ENCODE data around the gene MARF1.
"Not testable (repeated sequence)": the region's sequence is repeated elsewhere in the genome, so short reads cannot be mapped to it uniquely, and the experiment has no call there.

MARF1 gene

DNA sequence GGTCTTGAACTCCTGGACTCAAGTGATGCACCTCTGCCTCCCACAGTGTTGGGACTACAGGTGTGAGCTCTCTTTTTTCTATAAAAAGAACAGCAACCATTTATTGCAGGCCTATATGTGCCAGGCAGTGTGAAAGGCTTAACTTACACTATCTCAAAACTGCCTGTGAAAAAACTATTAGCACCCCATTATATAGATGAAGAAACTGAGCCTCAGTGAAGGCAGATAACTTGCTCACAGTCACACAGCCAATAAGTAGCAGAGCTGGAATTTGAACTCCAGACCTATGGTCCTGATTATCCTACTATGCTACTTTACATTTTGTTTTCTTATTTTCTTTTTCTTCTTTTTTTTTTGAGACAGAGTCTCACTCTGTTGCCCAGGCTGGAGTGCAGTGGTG is 22.2 kb upstream of the MARF1 start:
- no peaks in the 10 kb centered on the region for H3K27me3 ChIP-seq (ENCODE audit: insufficient read depth, insufficient read length)
- H3K4me1 ChIP-seq (ENCODE audit: insufficient read depth, insufficient read length): peaks cover 2% of the 10 kb centered on the region
- no peaks in the 10 kb centered on the region for H3K9me3 ChIP-seq (ENCODE audit: insufficient read depth, low read length)
- no peak overlapping the region for H3K9ac ChIP-seq (ENCODE audit: insufficient read length, low read depth)
- no peak overlapping the region for H3K4me3 ChIP-seq (ENCODE audit: insufficient read length, low read depth)
- H3K36me3 ChIP-seq (ENCODE audit: insufficient read depth, insufficient read length, low read length): peaks cover 63% of the 10 kb centered on the region
- TF ChIP-seq ZNF274 (IDR thresholded peaks at IDR 0.05; ENCODE audit: low read depth, low read length) (no peak), SUZ12 (IDR thresholded peaks at IDR 0.05; ENCODE audit: extremely low read depth, insufficient read depth, insufficient read length) (no peak)
- DNase-seq (ENCODE audit: low read depth, low spot score): no peak

DNA sequence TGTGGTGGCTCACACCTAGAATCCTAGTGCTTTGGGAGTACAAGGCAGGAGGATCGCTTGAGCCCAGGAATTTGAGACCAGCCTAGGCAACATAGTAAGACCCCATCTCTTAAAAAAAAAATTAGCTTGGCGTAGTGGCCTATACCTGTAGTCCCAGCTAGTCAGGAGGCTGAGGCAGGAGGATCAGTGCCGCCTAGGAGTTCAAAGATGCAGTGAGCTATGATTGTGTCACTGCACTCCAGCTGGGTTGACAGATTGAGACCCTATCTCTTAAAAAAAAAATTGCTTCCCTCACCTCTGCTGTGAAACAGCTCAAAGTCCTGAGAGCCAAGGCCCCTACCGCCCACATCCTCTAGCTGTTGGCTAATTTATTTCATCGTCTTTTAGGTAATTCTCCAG is 17.2 kb upstream of the MARF1 start:
- H3K4me1 ChIP-seq (ENCODE audit: insufficient read depth, insufficient read length): peaks cover 2% of the 10 kb centered on the region
- DNase-seq (ENCODE audit: low read depth, low spot score): no peak
- TF ChIP-seq ZNF274 (IDR thresholded peaks at IDR 0.05; ENCODE audit: low read depth, low read length) (no peak), YY1 (IDR thresholded peaks at IDR 0.05; ENCODE audit: insufficient read depth, insufficient read length) (no peak), SUZ12 (IDR thresholded peaks at IDR 0.05; ENCODE audit: extremely low read depth, insufficient read depth, insufficient read length) (no peak)
- H3K27me3 ChIP-seq (ENCODE audit: insufficient read depth, insufficient read length): no peaks in the 10 kb centered on the region
- no peaks in the 10 kb centered on the region for H3K9me3 ChIP-seq (ENCODE audit: insufficient read depth, low read length)
- peaks cover 25% of the 10 kb centered on the region for H3K36me3 ChIP-seq (ENCODE audit: insufficient read depth, insufficient read length, low read length)
- H3K9ac ChIP-seq (ENCODE audit: insufficient read length, low read depth): no peak overlapping the region
- H3K4me3 ChIP-seq (ENCODE audit: insufficient read length, low read depth): no peak overlapping the region

DNA sequence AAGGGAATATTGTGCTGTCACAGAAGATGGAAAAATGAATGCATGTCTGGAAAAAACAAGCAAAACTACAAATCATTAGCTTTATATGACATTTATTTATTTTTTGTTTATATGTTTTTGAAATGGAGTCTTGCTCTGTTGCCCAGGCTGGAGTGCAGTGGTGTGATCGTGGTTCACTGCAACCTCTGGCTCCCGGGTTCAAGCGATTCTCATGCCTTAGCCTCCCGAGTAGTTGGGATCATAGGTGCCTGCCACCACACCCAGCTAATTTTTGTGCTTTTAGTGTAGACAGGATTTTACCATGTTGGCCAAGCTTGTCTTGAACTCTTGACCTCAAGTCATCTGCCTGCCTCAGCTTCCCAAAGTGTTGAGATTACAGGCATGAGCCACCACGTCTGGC is 15.6 kb upstream of the MARF1 start:
- TF ChIP-seq ZNF274 (IDR thresholded peaks at IDR 0.05; ENCODE audit: low read depth, low read length): no peak
- TF ChIP-seq SUZ12 (IDR thresholded peaks at IDR 0.05; ENCODE audit: extremely low read depth, insufficient read depth, insufficient read length): no peak
- Histone ChIP-seq H3K36me3 (ENCODE audit: insufficient read depth, insufficient read length, low read length) (peaks cover 23% of the 10 kb centered on the region), H3K4me1 (ENCODE audit: insufficient read depth, insufficient read length) (peaks cover 2% of the 10 kb centered on the region), H3K27me3 (ENCODE audit: insufficient read depth, insufficient read length) (no peaks in the 10 kb centered on the region), H3K9ac (ENCODE audit: insufficient read length, low read depth) (no peak overlapping the region), H3K4me3 (ENCODE audit: insufficient read length, low read depth) (no peak overlapping the region), H3K9me3 (ENCODE audit: insufficient read depth, low read length) (no peaks in the 10 kb centered on the region)
- DNase-seq (ENCODE audit: low read depth, low spot score): no peak

DNA sequence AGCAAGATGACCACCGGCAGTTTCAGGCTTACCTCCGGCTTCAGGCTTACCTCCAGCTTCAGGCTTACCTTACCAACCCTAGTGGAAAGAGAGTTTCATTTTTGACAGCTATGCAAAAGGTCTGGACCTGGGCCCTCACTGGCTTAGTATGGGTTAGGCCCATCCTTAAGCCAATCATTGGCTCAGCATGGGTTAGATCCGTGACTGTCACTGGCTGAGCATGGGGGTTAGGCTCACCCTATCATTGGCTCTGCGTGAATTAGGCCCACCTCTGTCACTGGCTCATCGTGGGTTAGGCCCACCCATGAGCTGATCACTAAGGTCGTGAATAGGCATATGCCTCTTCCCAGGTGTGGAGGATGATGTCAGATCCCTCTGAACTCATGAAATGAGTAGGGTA is 15.2 kb upstream of the MARF1 start:
- peaks cover 22% of the 10 kb centered on the region for H3K36me3 ChIP-seq (ENCODE audit: insufficient read depth, insufficient read length, low read length)
- H3K27me3 ChIP-seq (ENCODE audit: insufficient read depth, insufficient read length): no peaks in the 10 kb centered on the region
- H3K9me3 ChIP-seq (ENCODE audit: insufficient read depth, low read length): no peaks in the 10 kb centered on the region
- H3K4me3 ChIP-seq (ENCODE audit: insufficient read length, low read depth): no peak overlapping the region
- TF ChIP-seq YY1 (IDR thresholded peaks at IDR 0.05; ENCODE audit: insufficient read depth, insufficient read length): no peak
- TF ChIP-seq SUZ12 (IDR thresholded peaks at IDR 0.05; ENCODE audit: extremely low read depth, insufficient read depth, insufficient read length): no peak
- TF ChIP-seq ZNF274 (IDR thresholded peaks at IDR 0.05; ENCODE audit: low read depth, low read length): no peak
- H3K9ac ChIP-seq (ENCODE audit: insufficient read length, low read depth): no peak overlapping the region
- peaks cover 2% of the 10 kb centered on the region for H3K4me1 ChIP-seq (ENCODE audit: insufficient read depth, insufficient read length)
- DNase-seq (ENCODE audit: low read depth, low spot score): no peak

- DNase-seq (ENCODE audit: low read depth, low spot score); H3K9ac ChIP-seq (ENCODE audit: insufficient read length, low read depth); H3K9me3 ChIP-seq (ENCODE audit: insufficient read depth, low read length); H3K4me3 ChIP-seq (ENCODE audit: insufficient read length, low read depth); H3K27me3 ChIP-seq (ENCODE audit: insufficient read depth, insufficient read length); H3K4me1 ChIP-seq (ENCODE audit: insufficient read depth, insufficient read length): not testable (repeated sequence)
- H3K36me3 ChIP-seq (ENCODE audit: insufficient read depth, insufficient read length, low read length): peaks cover 13% of the 10 kb centered on the region
These were observed 12.6 kb upstream of the MARF1 start for GRCh38 chr16:15655561-15655960.

- Histone ChIP-seq H3K4me1 (ENCODE audit: insufficient read depth, insufficient read length) (no peaks in the 10 kb centered on the region), H3K9me3 (ENCODE audit: insufficient read depth, low read length) (no peaks in the 10 kb centered on the region), H3K4me3 (ENCODE audit: insufficient read length, low read depth) (no peak overlapping the region), H3K36me3 (ENCODE audit: insufficient read depth, insufficient read length, low read length) (peaks cover 13% of the 10 kb centered on the region), H3K27me3 (ENCODE audit: insufficient read depth, insufficient read length) (no peaks in the 10 kb centered on the region), H3K9ac (ENCODE audit: insufficient read length, low read depth) (no peak overlapping the region)
- TF ChIP-seq SUZ12 (IDR thresholded peaks at IDR 0.05; ENCODE audit: extremely low read depth, insufficient read depth, insufficient read length) (no peak), YY1 (IDR thresholded peaks at IDR 0.05; ENCODE audit: insufficient read depth, insufficient read length) (no peak), ZNF274 (IDR thresholded peaks at IDR 0.05; ENCODE audit: low read depth, low read length) (no peak)
- no peak for DNase-seq (ENCODE audit: low read depth, low spot score)
These were observed 11.6 kb upstream of the MARF1 start for GRCh38 chr16:15654591-15654990.

DNA sequence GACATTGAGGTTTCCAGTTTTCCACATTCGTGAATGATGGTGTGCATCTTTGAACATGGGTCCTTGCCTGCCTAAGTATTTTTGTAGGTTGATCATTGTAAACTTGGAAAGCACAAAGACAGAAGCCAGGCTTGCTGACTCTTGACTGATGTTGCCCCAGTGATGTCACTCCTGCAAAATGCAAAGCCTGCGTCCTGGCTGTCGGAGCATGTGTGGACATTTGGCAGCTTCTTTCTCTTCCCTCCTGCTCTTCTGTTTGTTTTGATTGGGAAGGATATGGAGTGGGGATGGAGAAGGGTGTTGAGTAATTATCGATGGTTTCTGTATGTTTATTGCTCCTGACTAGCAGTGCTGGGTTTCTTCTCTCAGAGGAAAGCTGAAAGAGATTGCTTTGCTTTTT is 10.3 kb upstream of the MARF1 start:
- no peak overlapping the region for H3K9ac ChIP-seq (ENCODE audit: insufficient read length, low read depth)
- H3K36me3 ChIP-seq (ENCODE audit: insufficient read depth, insufficient read length, low read length): peaks cover 13% of the 10 kb centered on the region
- H3K4me1 ChIP-seq (ENCODE audit: insufficient read depth, insufficient read length): no peaks in the 10 kb centered on the region
- DNase-seq (ENCODE audit: low read depth, low spot score): no peak
- H3K9me3 ChIP-seq (ENCODE audit: insufficient read depth, low read length): no peaks in the 10 kb centered on the region
- TF ChIP-seq ZNF274 (IDR thresholded peaks at IDR 0.05; ENCODE audit: low read depth, low read length): no peak
- no peak for TF ChIP-seq SUZ12 (IDR thresholded peaks at IDR 0.05; ENCODE audit: extremely low read depth, insufficient read depth, insufficient read length)
- no peak for TF ChIP-seq YY1 (IDR thresholded peaks at IDR 0.05; ENCODE audit: insufficient read depth, insufficient read length)
- no peaks in the 10 kb centered on the region for H3K27me3 ChIP-seq (ENCODE audit: insufficient read depth, insufficient read length)
- no peak overlapping the region for H3K4me3 ChIP-seq (ENCODE audit: insufficient read length, low read depth)

DNA sequence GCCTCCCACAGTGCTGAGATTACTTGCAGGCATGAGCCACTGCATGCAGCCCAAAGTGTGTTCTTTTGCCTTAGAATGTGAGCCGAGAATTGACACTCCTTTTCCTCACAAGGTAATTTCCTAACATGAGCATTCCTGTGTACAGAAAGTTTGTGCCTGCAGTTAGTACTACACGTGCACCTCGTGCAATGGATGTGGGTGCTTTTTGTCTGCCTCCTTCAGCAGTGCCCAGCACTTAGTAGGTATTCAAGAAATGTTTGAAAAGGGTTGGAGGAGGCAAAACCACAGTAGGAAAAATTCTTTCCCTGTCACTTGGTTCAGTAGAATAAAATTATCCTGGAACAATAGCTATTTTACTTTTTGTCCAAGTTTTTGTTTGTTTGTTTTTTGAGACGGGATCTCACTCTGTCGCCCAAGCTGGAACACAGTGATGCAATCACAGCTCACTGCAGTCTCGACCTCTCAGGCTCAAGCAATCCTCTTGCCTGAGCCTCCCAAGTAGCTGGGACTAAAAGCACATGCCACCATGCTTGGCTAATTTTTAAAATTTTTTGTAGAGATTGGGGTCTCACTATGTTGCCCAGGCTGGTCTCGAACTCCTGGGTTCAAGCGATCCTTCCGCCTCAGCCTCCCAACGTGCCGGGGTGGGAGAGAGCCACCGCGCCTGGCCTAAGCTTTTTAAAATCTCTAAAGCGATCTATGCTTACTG is 9.5 kb upstream of the MARF1 start:
- Histone ChIP-seq H3K9ac (ENCODE audit: insufficient read length, low read depth) (no peak overlapping the region), H3K9me3 (ENCODE audit: insufficient read depth, low read length) (no peaks in the 10 kb centered on the region), H3K4me1 (ENCODE audit: insufficient read depth, insufficient read length) (no peaks in the 10 kb centered on the region), H3K36me3 (ENCODE audit: insufficient read depth, insufficient read length, low read length) (peaks cover 13% of the 10 kb centered on the region), H3K4me3 (ENCODE audit: insufficient read length, low read depth) (no peak overlapping the region), H3K27me3 (ENCODE audit: insufficient read depth, insufficient read length) (no peaks in the 10 kb centered on the region)
- TF ChIP-seq SUZ12 (IDR thresholded peaks at IDR 0.05; ENCODE audit: extremely low read depth, insufficient read depth, insufficient read length): no peak
- no peak for TF ChIP-seq ZNF274 (IDR thresholded peaks at IDR 0.05; ENCODE audit: low read depth, low read length)
- TF ChIP-seq YY1 (IDR thresholded peaks at IDR 0.05; ENCODE audit: insufficient read depth, insufficient read length): no peak
- DNase-seq (ENCODE audit: low read depth, low spot score): no peak

Data from NT2/D1 (cell line).